T-helper 22 cell (primary cell): ENCODE results near the gene TCEAL5.
"Not testable (repeated sequence)": the region's sequence is repeated elsewhere in the genome, so short reads cannot be mapped to it uniquely, and the experiment has no call there.

ENCODE experiments used
- DNase-seq: peaks from one replicate; pipeline ENCODE4 v3.0.0-alpha.2; 2020; ENCODE audit warnings: low read depth

The TCEAL5 gene

DNA sequence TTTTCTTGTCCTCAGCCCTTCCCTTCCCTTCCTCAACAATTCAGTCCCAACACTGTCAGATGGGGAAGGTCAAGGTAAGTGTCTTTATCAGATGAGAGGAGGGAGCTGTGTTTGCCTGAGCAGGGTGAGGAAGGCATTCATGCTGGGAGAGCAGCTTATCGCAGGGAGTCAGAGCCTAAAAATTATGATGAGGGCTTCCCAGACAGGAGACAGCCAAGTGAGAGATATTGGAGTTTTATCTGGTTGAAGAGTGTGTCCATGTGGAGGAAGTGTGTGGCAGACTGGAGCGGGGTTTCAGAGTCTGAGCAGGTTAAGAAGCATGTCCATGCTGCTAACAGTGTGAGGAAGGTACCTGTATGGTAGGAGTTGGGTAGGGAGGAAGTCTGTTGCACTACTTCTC lies 43.3 kb downstream of the TCEAL5 start:
- DNase-seq: no peak

DNA sequence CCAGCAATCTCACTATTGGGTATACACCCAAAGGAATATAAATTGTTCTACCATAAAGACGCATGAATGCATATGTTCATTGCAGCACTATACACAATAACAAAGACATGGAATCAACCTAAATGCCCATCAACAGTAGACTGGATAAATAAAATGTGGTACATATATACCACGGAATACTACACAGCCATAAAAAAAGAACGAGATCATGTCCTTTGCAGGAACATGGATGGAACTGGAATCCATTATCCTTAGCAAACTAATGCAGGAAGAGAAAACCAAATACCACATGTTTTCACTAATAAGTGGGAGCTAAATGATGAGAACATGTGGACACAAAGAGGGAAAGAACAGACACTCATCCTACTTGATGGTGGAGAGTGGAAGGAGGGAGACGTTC lies 50.6 kb downstream of the TCEAL5 start:
- not testable (repeated sequence) for DNase-seq
